AG04450 (cell line): ENCODE data around the gene ZNF669. TPM values are rescaled to one million over a fixed set of nuclear protein-coding genes. Genes with fewer than 3 reads are reported as not detected.
"Not testable (repeated sequence)": the region's sequence is repeated elsewhere in the genome, so short reads cannot be mapped to it uniquely, and the experiment has no call there.

ENCODE experiments used
- CTCF ChIA-PET: fragments of 300-600, 350-600 bp; formaldehyde crosslinking; extraction: SDS; loops from one replicate; lab custom pipeline; 2022; ENCODE audit warnings: antibody characterized with exemption, inconsistent platforms; lab: Charles Lee
- POLR2A ChIA-PET: fragments of 350-600 bp; formaldehyde crosslinking; extraction: SDS; loops from one replicate; lab custom pipeline; 2021; ENCODE audit warnings: antibody characterized with exemption, inconsistent platforms; lab: Yijun Ruan, JAX
- DNase-seq: peaks from one replicate; pipeline ENCODE4 v3.0.0-alpha.2; 2011; ENCODE audit warnings: low read depth, low spot score
- H3K27ac ChIP-seq: one replicate; pipeline ENCODE4 v1.5.1; 2012; ENCODE audit warnings: low read depth, low read length, control low read depth
- H3K27me3 ChIP-seq: one replicate; pipeline ENCODE4 v1.6.0; 2012; ENCODE audit warnings: low read length; ENCODE audit not compliant: control insufficient read depth, insufficient read depth
- H3K4me3 ChIP-seq: 2 replicates; pipeline ENCODE4 v1.5.1; 2011; ENCODE audit warnings: mild to moderate bottlenecking, low read depth, low read length, control low read depth
- H3K9me3 ChIP-seq: 2 replicates; pipeline ENCODE4 v1.5.1; 2012; ENCODE audit warnings: low read length; ENCODE audit not compliant: control insufficient read depth, insufficient read depth
- polyA plus RNA-seq: library from polyadenylated mRNA; depleted of rRNA; stranded (reverse); fragments of >200 nt; gene quantifications from 2 replicates; pipeline ENCODE4 v1.2.3, GENCODE V29; 2011
- TF ChIP-seq, protein P1 (sequence below): IDR thresholded peaks from 2 replicates; pipeline ENCODE4 v1.5.1; 2011; ENCODE audit warnings: low read depth, low read length, control low read depth, inconsistent platforms

The ZNF669 gene
- polyA plus RNA-seq, 1 experiment = 8.4 TPM

GRCh38 chr1:247131236-247131635 is 27.1 kb upstream of the ZNF669 start:
- H3K27me3 ChIP-seq = no peaks in the 10 kb centered on the region
- H3K4me3 ChIP-seq = no peak overlapping the region
- TF ChIP-seq, protein P1, sequence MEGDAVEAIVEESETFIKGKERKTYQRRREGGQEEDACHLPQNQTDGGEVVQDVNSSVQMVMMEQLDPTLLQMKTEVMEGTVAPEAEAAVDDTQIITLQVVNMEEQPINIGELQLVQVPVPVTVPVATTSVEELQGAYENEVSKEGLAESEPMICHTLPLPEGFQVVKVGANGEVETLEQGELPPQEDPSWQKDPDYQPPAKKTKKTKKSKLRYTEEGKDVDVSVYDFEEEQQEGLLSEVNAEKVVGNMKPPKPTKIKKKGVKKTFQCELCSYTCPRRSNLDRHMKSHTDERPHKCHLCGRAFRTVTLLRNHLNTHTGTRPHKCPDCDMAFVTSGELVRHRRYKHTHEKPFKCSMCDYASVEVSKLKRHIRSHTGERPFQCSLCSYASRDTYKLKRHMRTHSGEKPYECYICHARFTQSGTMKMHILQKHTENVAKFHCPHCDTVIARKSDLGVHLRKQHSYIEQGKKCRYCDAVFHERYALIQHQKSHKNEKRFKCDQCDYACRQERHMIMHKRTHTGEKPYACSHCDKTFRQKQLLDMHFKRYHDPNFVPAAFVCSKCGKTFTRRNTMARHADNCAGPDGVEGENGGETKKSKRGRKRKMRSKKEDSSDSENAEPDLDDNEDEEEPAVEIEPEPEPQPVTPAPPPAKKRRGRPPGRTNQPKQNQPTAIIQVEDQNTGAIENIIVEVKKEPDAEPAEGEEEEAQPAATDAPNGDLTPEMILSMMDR = no peak
- ChIA-PET POLR2A (no interaction called here), CTCF (no interaction called here)
- no peak overlapping the region for H3K27ac ChIP-seq
- no peak for DNase-seq
- H3K9me3 ChIP-seq = peaks cover 22% of the 10 kb centered on the region

DNA sequence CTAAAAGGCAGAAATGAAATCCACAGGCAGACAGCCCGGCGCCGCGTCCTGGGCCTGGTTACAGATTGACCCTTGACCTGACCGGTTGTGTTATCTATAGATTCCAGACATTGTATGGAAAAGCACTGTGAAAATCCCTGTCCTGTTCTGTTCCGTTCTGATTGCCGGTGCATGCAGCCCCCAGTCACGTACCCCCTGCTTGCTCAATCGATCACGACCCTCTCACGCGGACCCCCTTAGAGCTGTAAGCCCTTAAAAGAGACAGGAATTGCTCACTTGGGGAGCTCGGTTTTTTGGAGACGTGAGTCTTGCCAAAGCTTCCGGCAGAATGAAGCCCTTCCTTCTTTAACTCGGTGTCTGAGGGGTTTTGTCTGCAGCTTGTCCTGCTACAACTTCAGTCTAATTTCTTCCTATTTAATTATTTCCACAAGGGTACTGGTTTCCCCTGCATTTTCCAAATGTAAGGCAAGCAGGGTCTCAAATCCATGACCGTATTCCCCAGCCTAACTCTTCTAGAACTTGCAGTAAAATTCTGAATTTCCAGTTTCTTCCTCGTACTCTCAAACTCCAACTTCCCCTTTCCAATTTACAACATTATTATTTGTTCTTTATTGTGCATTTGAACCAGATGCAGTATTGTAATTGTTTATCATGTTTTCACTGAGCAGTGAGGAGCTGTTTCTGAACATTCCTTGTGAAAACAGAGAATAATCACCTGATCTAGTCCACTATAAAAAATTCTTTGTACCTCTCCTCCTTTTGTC is 23.5 kb upstream of the ZNF669 start:
- H3K27ac ChIP-seq, DNase-seq, H3K27me3 ChIP-seq, CTCF ChIA-PET: not testable (repeated sequence)
- peaks cover 30% of the 10 kb centered on the region for H3K9me3 ChIP-seq
- POLR2A ChIA-PET = interaction anchor here (0.7 kb wide), 1 partner anchor 41 kb away, joined by 3 read pairs; no protein-coding TSS in a partner anchor
- H3K4me3 ChIP-seq = peak overlapping the region; percentile 34

GRCh38 chr1:247126601-247127000 is 22.4 kb upstream of the ZNF669 start:
- H3K9me3 ChIP-seq = peaks cover 25% of the 10 kb centered on the region
- CTCF ChIA-PET, H3K27ac ChIP-seq, H3K4me3 ChIP-seq, POLR2A ChIA-PET, H3K27me3 ChIP-seq, DNase-seq: not testable (repeated sequence)

DNA sequence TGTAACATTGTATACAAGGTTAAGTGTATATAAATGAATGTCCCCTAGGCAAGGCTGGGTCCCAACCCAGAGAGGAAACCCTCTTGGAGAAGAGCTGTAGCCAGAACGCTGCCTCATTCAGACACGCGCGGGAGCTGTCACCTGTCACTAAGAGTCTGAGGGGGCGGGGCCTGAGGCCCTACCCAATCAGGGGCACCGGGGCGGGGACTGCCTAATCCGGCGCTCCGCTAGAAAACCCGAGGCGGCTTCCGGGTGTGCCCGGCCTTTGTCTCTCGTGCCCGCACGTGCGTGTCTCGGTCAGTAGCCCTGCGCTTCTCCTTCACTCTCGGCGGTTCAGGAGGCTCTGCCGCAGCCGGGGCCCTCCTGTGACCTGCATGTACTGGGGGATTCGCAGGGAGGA is 22.0 kb upstream of the ZNF669 start:
- not testable (repeated sequence) for H3K4me3 ChIP-seq

DNA sequence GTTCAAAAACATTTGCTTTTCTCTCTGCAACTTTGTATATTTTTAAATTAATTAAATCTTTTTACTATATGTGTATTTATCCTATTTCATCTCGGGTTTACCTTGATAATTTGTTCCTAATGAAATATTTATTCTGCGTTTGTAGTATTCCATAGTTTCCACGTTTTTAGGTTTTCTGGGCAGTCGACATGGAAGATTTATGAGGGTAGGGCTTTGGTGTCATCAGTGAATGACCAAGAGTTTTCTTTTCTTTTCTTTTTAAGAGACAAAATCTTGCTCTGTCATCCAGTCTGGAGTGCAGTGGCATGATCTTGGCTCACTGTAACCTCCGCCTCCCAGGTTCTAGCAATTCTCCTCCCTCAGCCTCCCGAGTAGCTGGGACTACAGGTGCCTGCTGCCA is 17.2 kb upstream of the ZNF669 start:
- Histone ChIP-seq H3K4me3 (no peak overlapping the region), H3K9me3 (peaks cover 30% of the 10 kb centered on the region), H3K27me3 (no peaks in the 10 kb centered on the region), H3K27ac (no peak overlapping the region)
- CTCF ChIA-PET = no interaction called here
- POLR2A ChIA-PET = interaction anchor here (0.7 kb wide), 1 partner anchor 9 kb away, joined by 4 read pairs; no protein-coding TSS in a partner anchor
- TF ChIP-seq, protein P1 = no peak
- no peak for DNase-seq

More for the DNA sequence above, 22.0 kb upstream of the ZNF669 start:
- DNase-seq, H3K27ac ChIP-seq, H3K27me3 ChIP-seq, CTCF ChIA-PET, POLR2A ChIA-PET: not testable (repeated sequence)
- peaks cover 20% of the 10 kb centered on the region for H3K9me3 ChIP-seq

DNA sequence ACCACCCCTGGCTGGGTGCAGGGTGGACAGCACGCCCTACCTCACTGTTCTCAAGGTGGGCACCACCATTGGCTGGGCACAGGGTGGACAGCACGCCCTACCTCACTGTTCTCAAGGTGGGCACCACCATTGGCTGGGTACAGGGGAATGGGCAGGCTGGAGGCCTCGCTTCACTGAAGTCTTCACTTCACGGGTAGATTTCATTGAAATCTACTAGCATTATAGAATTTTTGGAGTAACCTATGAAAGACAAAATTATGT is 16.2 kb upstream of the ZNF669 start:
- H3K27me3 ChIP-seq, H3K4me3 ChIP-seq, DNase-seq, CTCF ChIA-PET, H3K27ac ChIP-seq, POLR2A ChIA-PET: not testable (repeated sequence)
- peaks cover 31% of the 10 kb centered on the region for H3K9me3 ChIP-seq

DNA sequence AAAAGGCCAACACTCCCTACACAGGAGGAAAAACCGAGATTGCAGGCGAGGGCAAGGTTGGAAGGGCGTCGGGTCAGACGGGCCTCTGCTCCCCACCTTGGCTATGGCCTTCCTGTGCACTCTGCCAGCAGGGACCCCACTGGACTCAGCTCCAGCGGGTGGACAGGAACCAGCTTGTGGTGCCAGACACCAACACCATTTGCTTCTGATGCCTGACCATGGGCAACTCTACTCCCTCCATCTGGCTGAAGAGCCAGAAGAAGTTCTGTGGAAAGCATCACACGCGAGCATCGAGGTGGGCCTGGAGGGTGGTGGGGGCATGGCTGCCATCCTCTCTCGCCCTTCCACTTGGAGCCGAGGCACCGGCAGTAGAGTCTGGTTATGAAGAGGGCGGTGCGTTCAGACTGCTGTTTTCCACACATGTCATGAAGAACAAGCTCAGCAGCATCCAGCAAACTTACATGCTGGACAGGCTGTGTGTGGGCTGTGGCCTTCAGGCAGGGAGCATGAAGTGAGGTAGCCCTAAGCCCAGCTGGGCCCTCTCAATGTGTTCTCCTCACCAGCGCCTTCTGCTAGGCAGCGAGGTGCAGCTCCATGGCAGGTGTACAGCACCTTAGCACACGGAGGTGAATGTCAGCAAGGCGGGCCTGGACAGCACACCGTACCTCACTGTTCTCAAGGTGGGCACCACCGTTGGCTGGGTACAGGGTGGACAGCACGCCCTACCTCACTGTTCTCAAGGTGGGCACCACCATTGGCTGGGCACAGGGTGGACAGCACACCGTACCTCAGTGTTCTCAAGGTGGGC is 15.6 kb upstream of the ZNF669 start:
- H3K9me3 ChIP-seq = peaks cover 32% of the 10 kb centered on the region
- H3K27me3 ChIP-seq = no peaks in the 10 kb centered on the region
- no peak for DNase-seq
- no peak overlapping the region for H3K27ac ChIP-seq
- ChIA-PET POLR2A (no interaction called here), CTCF (no interaction called here)
- H3K4me3 ChIP-seq = no peak overlapping the region
- TF ChIP-seq, protein P1 = no peak
